Activated B cell treated with CpG ODN at 0.5 μM for 24 hours (primary cell): ENCODE measurements around the gene STK38. TPM values are rescaled to one million over a fixed set of nuclear protein-coding genes. Genes with fewer than 3 reads are reported as not detected.
"Not testable (repeated sequence)": the region's sequence is repeated elsewhere in the genome, so short reads cannot be mapped to it uniquely, and the experiment has no call there.

ENCODE experiments used
- ATAC-seq: fragments of 200-7000 bp; cut with Tn5 transposase; one replicate; pipeline ENCODE4 v1.10.0; 2021; ENCODE audit warnings: low read depth, mild to moderate bottlenecking, moderate library complexity
- CTCF ChIA-PET: fragments of 350-600 bp; sonication (Branson Sonifier 250); formaldehyde crosslinking; loops from one replicate; lab custom pipeline; 2021; ENCODE audit warnings: antibody characterized with exemption; lab: Charles Lee
- POLR2A ChIA-PET: fragments of 350-600 bp; sonication (Branson Sonifier 250); formaldehyde crosslinking; loops from one replicate; lab custom pipeline; 2021; ENCODE audit warnings: antibody characterized with exemption; lab: Charles Lee
- DNase-seq: peaks from one replicate; pipeline ENCODE4 v3.0.0; 2022
- H3K27ac Mint-ChIP-seq: one replicate; pipeline ENCODE4 v1.8.0; 2020; ENCODE audit warnings: mixed read lengths
- H3K27me3 Mint-ChIP-seq: one replicate; pipeline ENCODE4 v1.8.0; 2021; ENCODE audit warnings: mixed read lengths
- H3K36me3 Mint-ChIP-seq: one replicate; pipeline ENCODE4 v1.8.0; 2021; ENCODE audit warnings: low read depth, mixed read lengths
- H3K4me1 Mint-ChIP-seq: one replicate; pipeline ENCODE4 v1.8.0; 2021; ENCODE audit warnings: mixed read lengths
- H3K4me3 Mint-ChIP-seq: one replicate; pipeline ENCODE4 v1.8.0; 2020; ENCODE audit warnings: mild to moderate bottlenecking, mixed read lengths
- H3K9me3 Mint-ChIP-seq: one replicate; pipeline ENCODE4 v1.8.0; 2020; ENCODE audit warnings: mixed read lengths
- CTCF ChIP-seq: fragments of 200-600 bp; IDR thresholded peaks from one replicate; pipeline ENCODE4 v1.8.0; 2022; ENCODE audit warnings: antibody characterized with exemption, mild to moderate bottlenecking
- intact Hi-C: fragments of 100-400 bp; cut with micrococcal nuclease; formaldehyde crosslinking; loops from one replicate; pipeline ENCODE4 v1.15.1; 2024
- total RNA-seq: library from RNA; stranded (reverse); gene quantifications from 2 replicates; pipeline ENCODE4 v1.2.3, GENCODE V29; 2022

The STK38 gene
- total RNA-seq, 1 donor from 2014 or later, result 26.1 TPM

- DNase-seq, result no peak
- Mint-ChIP-seq H3K27ac (no peak overlapping the region), H3K27me3 (no peaks in the 10 kb centered on the region), H3K9me3 (no peaks in the 10 kb centered on the region), H3K4me1 (no peaks in the 10 kb centered on the region), H3K36me3 (peaks cover 76% of the 10 kb centered on the region), H3K4me3 (no peak overlapping the region)
- POLR2A ChIA-PET, result interaction anchor here (0.5 to 0.6 kb wide), 2 partner anchors 109 to 194 kb away, joined by 5 to 8 read pairs; no protein-coding TSS in a partner anchor
- CTCF ChIA-PET, result no interaction called here
- no peak for ATAC-seq
- TF ChIP-seq CTCF, result no peak
- intact Hi-C loops, result no loop called here
These were observed 59.6 kb downstream of the STK38 start for GRCh38 chr6:36487698-36488097.

GRCh38 chr6:36484736-36485135 lies 62.5 kb downstream of the STK38 start:
- DNase-seq, result no peak
- no peak for ATAC-seq
- H3K4me3 Mint-ChIP-seq, result no peak overlapping the region
- TF ChIP-seq CTCF, result no peak
- intact Hi-C loops, result no loop called here
- no peaks in the 10 kb centered on the region for H3K27me3 Mint-ChIP-seq
- peaks cover 86% of the 10 kb centered on the region for H3K36me3 Mint-ChIP-seq
- ChIA-PET POLR2A (interaction anchor here (0.6 kb wide), 1 partner anchor 10 kb away, joined by 4 read pairs; no protein-coding TSS in a partner anchor), CTCF (no interaction called here)
- H3K4me1 Mint-ChIP-seq, result no peaks in the 10 kb centered on the region
- H3K9me3 Mint-ChIP-seq, result no peaks in the 10 kb centered on the region
- no peak overlapping the region for H3K27ac Mint-ChIP-seq

GRCh38 chr6:36483326-36483725 lies 64.0 kb downstream of the STK38 start:
- H3K4me3 Mint-ChIP-seq, intact Hi-C loops, H3K27ac Mint-ChIP-seq, H3K4me1 Mint-ChIP-seq, ATAC-seq, H3K27me3 Mint-ChIP-seq, DNase-seq, CTCF ChIA-PET, H3K9me3 Mint-ChIP-seq: not testable (repeated sequence)
- H3K36me3 Mint-ChIP-seq, result peaks cover 86% of the 10 kb centered on the region
- POLR2A ChIA-PET, result interaction anchor here (0.7 kb wide), 1 partner anchor 16 kb away, joined by 4 read pairs; no protein-coding TSS in a partner anchor

GRCh38 chr6:36479256-36479655 lies 68.0 kb downstream of the STK38 start:
- ChIA-PET POLR2A (interaction anchor here (0.6 kb wide), 1 partner anchor 527 kb away, joined by 3 read pairs; no protein-coding TSS in a partner anchor), CTCF (interaction anchor here (1.7 kb wide), 1 partner anchor 9 kb away, joined by 5 read pairs; no protein-coding TSS in a partner anchor)
- Mint-ChIP-seq H3K4me3 (no peak overlapping the region), H3K4me1 (peaks cover 2% of the 10 kb centered on the region), H3K27me3 (no peaks in the 10 kb centered on the region), H3K27ac (no peak overlapping the region), H3K36me3 (peaks cover 66% of the 10 kb centered on the region), H3K9me3 (no peaks in the 10 kb centered on the region)
- no peak for TF ChIP-seq CTCF
- intact Hi-C loops, result no loop called here
- DNase-seq, result no peak
- ATAC-seq, result no peak

GRCh38 chr6:36478051-36478526 lies 69.2 kb downstream of the STK38 start:
- intact Hi-C loops, result no loop called here
- POLR2A ChIA-PET, result interaction anchor here (0.6 to 0.7 kb wide), 3 partner anchors 11 to 72 kb away, joined by 5 to 10 read pairs (median 5); no protein-coding TSS in a partner anchor
- no peak for ATAC-seq
- CTCF ChIA-PET, result interaction anchor here (1.7 kb wide), 1 partner anchor 11 kb away, joined by 5 read pairs; no protein-coding TSS in a partner anchor
- Mint-ChIP-seq H3K4me3 (no peak overlapping the region), H3K4me1 (peaks cover 2% of the 10 kb centered on the region), H3K9me3 (no peaks in the 10 kb centered on the region), H3K27me3 (no peaks in the 10 kb centered on the region), H3K27ac (no peak overlapping the region), H3K36me3 (peaks cover 65% of the 10 kb centered on the region)
- TF ChIP-seq CTCF, result no peak
- DNase-seq, result no peak
